HepG2 (cell line): Measurements from ENCODE around the gene SH3BP2. TPM values are rescaled to one million over a fixed set of nuclear protein-coding genes. Genes with fewer than 3 reads are reported as not detected.

Experiments
- CEBPG ChIP-seq: IDR thresholded peaks from 2 replicates; pipeline ENCODE4 v1.6.1; 2016
- CREM ChIP-seq, 2 experiments: sonication (generic) in 1 of 2; formaldehyde crosslinking in 1 of 2; IDR thresholded peaks; 2 replicates each; pipeline versions ENCODE4 v1.4.0 to v1.6.1; 2016 to 2020; ENCODE audit warnings: antibody characterized with exemption in 1 of 2, mild to moderate bottlenecking in 1 of 2, missing genetic modification reagents in 1 of 2
- FOXA3 ChIP-seq: IDR thresholded peaks from 2 replicates; pipeline ENCODE4 v1.6.1; 2016; ENCODE audit warnings: missing genetic modification reagents, missing compliant biosample characterization
- HMGA1 ChIP-seq: sonication (generic); formaldehyde crosslinking; conservative IDR thresholded peaks from 2 replicates; pipeline ENCODE4 v1.4.0; 2020; ENCODE audit warnings: missing genetic modification reagents
- NKX3-1 ChIP-seq: sonication (generic); formaldehyde crosslinking; IDR thresholded peaks from 2 replicates; pipeline ENCODE4 v1.5.0; 2020; ENCODE audit warnings: missing genetic modification reagents
- PITX1 ChIP-seq: sonication (generic); formaldehyde crosslinking; IDR thresholded peaks from 2 replicates; pipeline ENCODE4 v1.5.1; 2020; ENCODE audit warnings: mild to moderate bottlenecking, missing genetic modification reagents
- SIX1 ChIP-seq: sonication (generic); formaldehyde crosslinking; IDR thresholded peaks from 2 replicates; pipeline ENCODE4 v1.4.0; 2020; ENCODE audit warnings: missing genetic modification reagents, borderline replicate concordance
- SIX4 ChIP-seq: sonication (generic); formaldehyde crosslinking; IDR thresholded peaks from 2 replicates; pipeline ENCODE4 v1.4.0; 2020; ENCODE audit warnings: missing genetic modification reagents
- SOX6 ChIP-seq, 2 experiments: fragments of 450-650 bp in 1 of 2; sonication (generic) in 1 of 2; formaldehyde crosslinking in 1 of 2; IDR thresholded peaks; 2 replicates each; pipeline versions ENCODE4 v1.4.0 to v1.6.1; 2017 to 2020; ENCODE audit warnings: antibody characterized with exemption in 1 of 2, mild to moderate bottlenecking in 1 of 2, missing genetic modification reagents in 1 of 2
- SP5 ChIP-seq: IDR thresholded peaks from 2 replicates; pipeline ENCODE4 v1.6.1; 2016; ENCODE audit warnings: low read depth, borderline replicate concordance
- TARDBP ChIP-seq: sonication (generic); formaldehyde crosslinking; IDR thresholded peaks from 2 replicates; pipeline ENCODE4 v1.8.0; 2022; ENCODE audit warnings: mild to moderate bottlenecking, missing genetic modification reagents
- ZBTB33 ChIP-seq: sonication (generic); formaldehyde crosslinking; IDR thresholded peaks from 2 replicates; pipeline ENCODE4 v1.4.0; 2020; ENCODE audit warnings: missing genetic modification reagents
- ZNF180 ChIP-seq: sonication (generic); formaldehyde crosslinking; IDR thresholded peaks from 2 replicates; pipeline ENCODE4 v1.4.0; 2020; ENCODE audit warnings: low read depth, missing genetic modification reagents, borderline replicate concordance
- ZNF232 ChIP-seq: sonication (generic); formaldehyde crosslinking; IDR thresholded peaks from 2 replicates; pipeline ENCODE4 v1.4.0; 2020; ENCODE audit warnings: missing genetic modification reagents, borderline replicate concordance
- ZNF343 ChIP-seq: sonication (generic); formaldehyde crosslinking; IDR thresholded peaks from 2 replicates; pipeline ENCODE4 v1.4.0; 2020; ENCODE audit warnings: mild to moderate bottlenecking, missing genetic modification reagents
- ZNF503 ChIP-seq: sonication (generic); formaldehyde crosslinking; IDR thresholded peaks from 2 replicates; pipeline ENCODE4 v1.4.0; 2020; ENCODE audit warnings: missing genetic modification reagents
- ZNF546 ChIP-seq: sonication (generic); formaldehyde crosslinking; conservative IDR thresholded peaks from 2 replicates; pipeline ENCODE4 v1.8.1; 2023; ENCODE audit warnings: mild to moderate bottlenecking, missing genetic modification reagents
- ZNF652 ChIP-seq: IDR thresholded peaks from 2 replicates; pipeline ENCODE4 v1.6.1; 2016; ENCODE audit warnings: low read depth, borderline replicate concordance
- ZNF710 ChIP-seq: sonication (generic); formaldehyde crosslinking; IDR thresholded peaks from 2 replicates; pipeline ENCODE4 v1.5.0; 2020; ENCODE audit warnings: mild to moderate bottlenecking, missing genetic modification reagents, borderline replicate concordance
- ZSCAN30 ChIP-seq: sonication (generic); formaldehyde crosslinking; IDR thresholded peaks from 2 replicates; pipeline ENCODE4 v1.5.0; 2020; ENCODE audit warnings: mild to moderate bottlenecking, missing genetic modification reagents
- polyA plus RNA-seq, 8 experiments: library from polyadenylated mRNA; depleted of rRNA in 3 of 8; stranded (reverse) in 7 of 8; unstranded in 1 of 8; fragments of >200 nt; fragmentation: Illumina TruSeq in 4 of 8; extraction: Trizol in 4 of 8; gene quantifications; 2 replicates each; pipeline versions ENCODE4 v1.2.1 to v1.2.3, GENCODE V29; 2011 to 2016; ENCODE audit warnings: low read depth in 4 of 8, missing spikeins in 1 of 8, mixed read lengths in 1 of 8; ENCODE audit not compliant: insufficient read depth in 1 of 8
- total RNA-seq, 5 experiments: library from RNA; depleted of rRNA; stranded (reverse); fragments of >200 nt; fragmentation: Illumina TruSeq; extraction: Trizol; gene quantifications; 2 replicates each; pipeline ENCODE4 v1.2.3, GENCODE V29; 2016; ENCODE audit warnings: low read depth in 1 of 5
- TF ChIP-seq, protein P1 (sequence below): sonication (generic); formaldehyde crosslinking; IDR thresholded peaks from 2 replicates; pipeline ENCODE4 v1.8.0; 2022; ENCODE audit warnings: mild to moderate bottlenecking, missing genetic modification reagents

SH3BP2 gene
- total and polyA plus RNA-seq, 2 of the 13 experiments (the other 11 are each of a cell fraction or from before 2014, with no cell fraction given) = 16.9 to 34.5 TPM

- TF ChIP-seq ZNF180 (CRISPR knock-in tag) (no peak), FOXA3 (CRISPR knock-in tag) (peak; percentile 23; the same call in 1 of the 2 replicates), SIX4 (peak; percentile 98), ZNF710 (CRISPR knock-in tag) (peak; percentile 69; the same call in 1 of the 2 replicates), ZNF652 (peak; percentile 54; the same call in 1 of the 2 replicates), ZNF343 (no peak), ZSCAN30 (CRISPR knock-in tag) (no peak), TARDBP (CRISPR knock-in tag) (0 out of 2 replicates have a peak, but pooled peaks have one; percentile 39), CEBPG (no peak; the same call in none of the 2 replicates), HMGA1 (CRISPR knock-in tag) (no peak), SIX1 (peak; percentile 94), NKX3-1 (no peak), ZNF546 (no peak), SP5 (CRISPR knock-in tag) (peak; percentile 75; the same call in 1 of the 2 replicates), ZNF503 (CRISPR knock-in tag) (peak; percentile 70; the same call in 1 of the 2 replicates), PITX1 (CRISPR knock-in tag) (peak; percentile 47; the same call in 1 of the 2 replicates), ZBTB33 (peak; percentile 39; the same call in 1 of the 2 replicates), CREM (IDR thresholded peaks at IDR 0.05) (peak; percentile 75; the same call in 1 of the 2 replicates), CREM (CRISPR knock-in tag; IDR thresholded peaks at IDR 0.05) (no peak), SOX6 (IDR thresholded peaks at IDR 0.05) (no peak), SOX6 (CRISPR knock-in tag; IDR thresholded peaks at IDR 0.05) (peak; percentile 97), ZNF232 (CRISPR knock-in tag) (0 out of 2 replicates have a peak, but pooled peaks have one; percentile 37)
- TF ChIP-seq, protein P1, sequence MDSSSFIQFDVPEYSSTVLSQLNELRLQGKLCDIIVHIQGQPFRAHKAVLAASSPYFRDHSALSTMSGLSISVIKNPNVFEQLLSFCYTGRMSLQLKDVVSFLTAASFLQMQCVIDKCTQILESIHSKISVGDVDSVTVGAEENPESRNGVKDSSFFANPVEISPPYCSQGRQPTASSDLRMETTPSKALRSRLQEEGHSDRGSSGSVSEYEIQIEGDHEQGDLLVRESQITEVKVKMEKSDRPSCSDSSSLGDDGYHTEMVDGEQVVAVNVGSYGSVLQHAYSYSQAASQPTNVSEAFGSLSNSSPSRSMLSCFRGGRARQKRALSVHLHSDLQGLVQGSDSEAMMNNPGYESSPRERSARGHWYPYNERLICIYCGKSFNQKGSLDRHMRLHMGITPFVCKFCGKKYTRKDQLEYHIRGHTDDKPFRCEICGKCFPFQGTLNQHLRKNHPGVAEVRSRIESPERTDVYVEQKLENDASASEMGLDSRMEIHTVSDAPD (CRISPR knock-in tag) = peak; percentile 22; the same call in 1 of the 2 replicates
These were observed 67.8 kb downstream of the SH3BP2 start (continued) for GRCh38 chr4:2860391-2861348.
